ENCODE results near the gene MAPK8. TPM values are rescaled to one million over a fixed set of nuclear protein-coding genes. Genes with fewer than 3 reads are reported as not detected.

The MAPK8 gene
- total RNA-seq, 1 experiment from 2014 or later: 52.9 TPM

DNA sequence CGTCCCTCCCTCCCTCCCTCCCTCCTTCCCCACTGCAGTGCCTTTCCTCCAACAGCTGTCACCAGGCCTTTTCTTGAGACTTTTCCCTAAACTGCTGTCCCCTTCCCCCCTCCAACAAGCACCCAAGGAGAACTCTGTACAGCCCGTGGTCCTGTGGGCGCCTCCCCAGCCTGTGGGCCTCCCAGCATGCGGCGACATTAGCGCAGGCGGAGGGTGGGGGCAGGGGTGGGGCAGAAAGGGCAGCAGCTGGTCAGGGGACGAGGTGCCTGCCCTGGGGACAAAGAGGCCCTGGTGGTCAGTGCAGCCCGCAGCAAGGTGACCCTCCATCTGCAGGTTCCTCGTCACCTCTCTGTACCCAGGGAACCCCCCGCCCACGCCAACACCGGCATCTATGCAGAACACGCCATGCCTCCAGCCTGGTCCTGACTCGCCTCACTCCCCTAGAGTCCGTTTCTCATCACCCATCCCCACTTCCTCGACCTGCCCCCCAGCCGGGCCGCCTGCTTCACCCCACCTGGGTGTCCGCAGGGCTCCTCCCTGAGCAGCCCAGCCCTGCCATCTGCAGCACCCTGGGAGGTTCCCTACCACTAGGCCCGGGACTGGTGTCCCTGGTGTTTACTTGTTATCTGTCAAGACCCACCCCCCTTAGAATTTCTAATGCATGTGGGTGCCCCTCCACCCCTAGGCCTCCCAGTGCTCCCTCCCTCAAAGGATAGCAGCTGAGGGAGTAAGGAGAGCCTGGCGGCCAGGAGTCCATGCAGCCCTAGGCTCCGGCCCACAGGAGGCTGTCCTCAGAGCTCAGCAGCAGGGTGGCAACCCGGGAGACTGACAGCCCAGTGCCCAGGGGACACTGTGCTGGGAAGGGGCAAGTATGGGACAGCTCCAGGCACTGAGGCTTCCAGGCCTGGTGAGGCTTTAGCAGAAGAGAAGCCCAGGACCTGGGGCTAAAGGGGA lies 150.6 kb downstream of the MAPK8 start:
- no peak overlapping the region for H3K4me3 Mint-ChIP-seq
- POLR2A ChIA-PET: interaction anchor here (1.5 kb wide), 1 partner anchor 8 kb away, joined by 3 read pairs; no protein-coding TSS in a partner anchor
- H3K36me3 Mint-ChIP-seq: peaks cover 3% of the 10 kb centered on the region

DNA sequence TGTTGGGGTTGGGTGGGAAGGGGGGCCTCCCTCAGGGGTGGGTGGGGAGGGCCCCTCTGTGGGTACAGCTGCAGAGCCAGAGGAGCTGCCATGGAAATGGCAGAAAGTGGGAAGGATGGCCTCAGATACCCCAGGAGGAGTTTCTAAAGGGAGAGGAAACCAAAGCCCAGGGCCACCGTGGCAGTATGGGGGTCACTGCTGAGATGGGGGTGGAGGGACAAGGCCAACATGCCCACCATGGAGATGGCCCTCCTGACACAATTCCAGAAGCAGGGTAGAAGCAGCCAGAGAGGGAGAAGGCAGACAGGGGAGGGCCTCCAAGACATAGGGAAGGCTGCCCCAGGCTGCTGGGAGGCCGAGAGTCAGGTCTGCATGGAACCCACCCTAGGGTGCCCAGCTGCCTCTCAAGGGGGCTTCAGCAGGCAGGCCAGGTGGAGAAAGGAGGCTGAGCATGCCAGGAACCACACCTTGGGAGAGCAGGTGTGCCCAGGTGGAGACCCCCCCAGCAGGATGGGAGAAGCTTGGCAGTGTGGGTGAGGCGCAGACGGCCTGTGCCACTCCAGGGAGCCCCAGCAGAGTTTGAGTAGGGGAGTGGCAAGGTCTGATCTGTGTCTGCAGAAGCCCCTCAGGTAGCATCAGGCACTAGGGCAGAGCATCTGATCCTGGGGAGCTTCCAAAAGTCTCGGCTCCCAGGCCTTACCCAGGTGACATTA lies 151.6 kb downstream of the MAPK8 start:
- ChIA-PET CTCF (interaction anchor here (5.0 kb wide), 1 partner anchor 13 kb away, joined by 55 read pairs; no protein-coding TSS in a partner anchor), POLR2A (no interaction called here)
- no peak for TF ChIP-seq ZNF416 (CRISPR knock-in tag; IDR thresholded peaks at IDR 0.05)
- no peak for TF ChIP-seq NR2C2 (CRISPR knock-in tag; IDR thresholded peaks at IDR 0.05)
- no peak overlapping the region for H3K27ac Mint-ChIP-seq
- H3K9me3 Mint-ChIP-seq: peaks cover 5% of the 10 kb centered on the region; the same call in 1 of the 2 replicates
- peaks cover 3% of the 10 kb centered on the region for H3K36me3 Mint-ChIP-seq
- peaks cover 13% of the 10 kb centered on the region; the same call in 1 of the 2 replicates for H3K4me1 Mint-ChIP-seq
- ATAC-seq (no peak), DNase-seq (ENCODE audit: low spot score) (no peak)
- no peaks in the 10 kb centered on the region for H3K27me3 Mint-ChIP-seq (ENCODE audit: low read depth)
- no peak overlapping the region for H3K4me3 Mint-ChIP-seq

More for the DNA sequence above, 150.6 kb downstream of the MAPK8 start:
- DNase-seq (ENCODE audit: low spot score) (no peak), ATAC-seq (no peak)
- no peaks in the 10 kb centered on the region for H3K27me3 Mint-ChIP-seq (ENCODE audit: low read depth)
- no peak overlapping the region for H3K27ac Mint-ChIP-seq
- peaks cover 13% of the 10 kb centered on the region; the same call in 1 of the 2 replicates for H3K4me1 Mint-ChIP-seq
- peaks cover 5% of the 10 kb centered on the region; the same call in 1 of the 2 replicates for H3K9me3 Mint-ChIP-seq
- TF ChIP-seq, protein P1, sequence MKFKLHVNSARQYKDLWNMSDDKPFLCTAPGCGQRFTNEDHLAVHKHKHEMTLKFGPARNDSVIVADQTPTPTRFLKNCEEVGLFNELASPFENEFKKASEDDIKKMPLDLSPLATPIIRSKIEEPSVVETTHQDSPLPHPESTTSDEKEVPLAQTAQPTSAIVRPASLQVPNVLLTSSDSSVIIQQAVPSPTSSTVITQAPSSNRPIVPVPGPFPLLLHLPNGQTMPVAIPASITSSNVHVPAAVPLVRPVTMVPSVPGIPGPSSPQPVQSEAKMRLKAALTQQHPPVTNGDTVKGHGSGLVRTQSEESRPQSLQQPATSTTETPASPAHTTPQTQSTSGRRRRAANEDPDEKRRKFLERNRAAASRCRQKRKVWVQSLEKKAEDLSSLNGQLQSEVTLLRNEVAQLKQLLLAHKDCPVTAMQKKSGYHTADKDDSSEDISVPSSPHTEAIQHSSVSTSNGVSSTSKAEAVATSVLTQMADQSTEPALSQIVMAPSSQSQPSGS (CRISPR knock-in tag; IDR thresholded peaks at IDR 0.05; ENCODE audit: borderline replicate concordance, low read depth): no peak
- TF ChIP-seq MYBL2 (CRISPR knock-in tag; IDR thresholded peaks at IDR 0.05) (no peak), NR1H2 (CRISPR knock-in tag; IDR thresholded peaks at IDR 0.05) (no peak), GRHL2 (CRISPR knock-in tag; IDR thresholded peaks at IDR 0.05; ENCODE audit: insufficient replicate concordance, severe bottlenecking) (no peak), NFATC4 (CRISPR knock-in tag; IDR thresholded peaks at IDR 0.05) (no peak)
- CTCF ChIA-PET: interaction anchor here (1.6 to 5.0 kb wide), 3 partner anchors 12 to 199 kb away, joined by 5 to 55 read pairs (median 7); no protein-coding TSS in a partner anchor

DNA sequence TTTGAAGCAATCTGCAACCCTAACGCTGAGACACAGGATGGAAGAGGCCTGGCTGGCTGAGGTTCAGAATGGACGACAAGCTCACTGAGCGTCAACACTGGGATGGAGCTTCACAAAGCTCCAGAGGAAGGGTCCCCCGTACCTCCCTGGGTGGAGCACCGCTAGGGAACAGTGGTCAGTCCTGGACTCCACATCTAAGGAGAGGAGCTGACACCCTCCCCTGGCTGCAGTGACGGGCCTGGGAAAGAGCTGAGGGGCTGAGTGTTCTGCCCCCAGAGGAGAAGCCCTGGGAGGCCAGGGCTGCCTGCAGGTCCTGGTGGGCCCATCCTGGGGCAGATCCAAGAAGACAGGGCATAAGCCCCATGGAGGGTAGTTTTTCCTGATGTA lies 152.2 kb downstream of the MAPK8 start:
- H3K27me3 Mint-ChIP-seq (ENCODE audit: low read depth): no peaks in the 10 kb centered on the region
- TF ChIP-seq, protein P2, sequence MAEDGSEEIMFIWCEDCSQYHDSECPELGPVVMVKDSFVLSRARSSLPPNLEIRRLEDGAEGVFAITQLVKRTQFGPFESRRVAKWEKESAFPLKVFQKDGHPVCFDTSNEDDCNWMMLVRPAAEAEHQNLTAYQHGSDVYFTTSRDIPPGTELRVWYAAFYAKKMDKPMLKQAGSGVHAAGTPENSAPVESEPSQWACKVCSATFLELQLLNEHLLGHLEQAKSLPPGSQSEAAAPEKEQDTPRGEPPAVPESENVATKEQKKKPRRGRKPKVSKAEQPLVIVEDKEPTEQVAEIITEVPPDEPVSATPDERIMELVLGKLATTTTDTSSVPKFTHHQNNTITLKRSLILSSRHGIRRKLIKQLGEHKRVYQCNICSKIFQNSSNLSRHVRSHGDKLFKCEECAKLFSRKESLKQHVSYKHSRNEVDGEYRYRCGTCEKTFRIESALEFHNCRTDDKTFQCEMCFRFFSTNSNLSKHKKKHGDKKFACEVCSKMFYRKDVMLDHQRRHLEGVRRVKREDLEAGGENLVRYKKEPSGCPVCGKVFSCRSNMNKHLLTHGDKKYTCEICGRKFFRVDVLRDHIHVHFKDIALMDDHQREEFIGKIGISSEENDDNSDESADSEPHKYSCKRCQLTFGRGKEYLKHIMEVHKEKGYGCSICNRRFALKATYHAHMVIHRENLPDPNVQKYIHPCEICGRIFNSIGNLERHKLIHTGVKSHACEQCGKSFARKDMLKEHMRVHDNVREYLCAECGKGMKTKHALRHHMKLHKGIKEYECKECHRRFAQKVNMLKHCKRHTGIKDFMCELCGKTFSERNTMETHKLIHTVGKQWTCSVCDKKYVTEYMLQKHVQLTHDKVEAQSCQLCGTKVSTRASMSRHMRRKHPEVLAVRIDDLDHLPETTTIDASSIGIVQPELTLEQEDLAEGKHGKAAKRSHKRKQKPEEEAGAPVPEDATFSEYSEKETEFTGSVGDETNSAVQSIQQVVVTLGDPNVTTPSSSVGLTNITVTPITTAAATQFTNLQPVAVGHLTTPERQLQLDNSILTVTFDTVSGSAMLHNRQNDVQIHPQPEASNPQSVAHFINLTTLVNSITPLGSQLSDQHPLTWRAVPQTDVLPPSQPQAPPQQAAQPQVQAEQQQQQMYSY (CRISPR knock-in tag; IDR thresholded peaks at IDR 0.05): no peak
- TF ChIP-seq IRF2 (CRISPR knock-in tag; IDR thresholded peaks at IDR 0.05; ENCODE audit: borderline replicate concordance, low read depth) (no peak), RELA (CRISPR knock-in tag; IDR thresholded peaks at IDR 0.05; ENCODE audit: borderline replicate concordance) (no peak), GTF2I (CRISPR knock-in tag; conservative IDR thresholded peaks at IDR 0.05) (no peak), PRRX2 (CRISPR knock-in tag; IDR thresholded peaks at IDR 0.05) (no peak), NR1H2 (CRISPR knock-in tag; IDR thresholded peaks at IDR 0.05) (no peak), OVOL2 (CRISPR knock-in tag; IDR thresholded peaks at IDR 0.05; ENCODE audit: borderline replicate concordance) (no peak), TP53 (CRISPR knock-in tag; IDR thresholded peaks at IDR 0.05) (no peak), SP1 (CRISPR knock-in tag; conservative IDR thresholded peaks at IDR 0.05) (no peak), ZNF396 (CRISPR knock-in tag; IDR thresholded peaks at IDR 0.05; ENCODE audit: borderline replicate concordance) (no peak)
- TF ChIP-seq, protein P3, sequence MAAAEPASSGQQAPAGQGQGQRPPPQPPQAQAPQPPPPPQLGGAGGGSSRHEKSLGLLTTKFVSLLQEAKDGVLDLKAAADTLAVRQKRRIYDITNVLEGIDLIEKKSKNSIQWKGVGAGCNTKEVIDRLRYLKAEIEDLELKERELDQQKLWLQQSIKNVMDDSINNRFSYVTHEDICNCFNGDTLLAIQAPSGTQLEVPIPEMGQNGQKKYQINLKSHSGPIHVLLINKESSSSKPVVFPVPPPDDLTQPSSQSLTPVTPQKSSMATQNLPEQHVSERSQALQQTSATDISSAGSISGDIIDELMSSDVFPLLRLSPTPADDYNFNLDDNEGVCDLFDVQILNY (CRISPR knock-in tag; IDR thresholded peaks at IDR 0.05): no peak
- TF ChIP-seq, protein P4, sequence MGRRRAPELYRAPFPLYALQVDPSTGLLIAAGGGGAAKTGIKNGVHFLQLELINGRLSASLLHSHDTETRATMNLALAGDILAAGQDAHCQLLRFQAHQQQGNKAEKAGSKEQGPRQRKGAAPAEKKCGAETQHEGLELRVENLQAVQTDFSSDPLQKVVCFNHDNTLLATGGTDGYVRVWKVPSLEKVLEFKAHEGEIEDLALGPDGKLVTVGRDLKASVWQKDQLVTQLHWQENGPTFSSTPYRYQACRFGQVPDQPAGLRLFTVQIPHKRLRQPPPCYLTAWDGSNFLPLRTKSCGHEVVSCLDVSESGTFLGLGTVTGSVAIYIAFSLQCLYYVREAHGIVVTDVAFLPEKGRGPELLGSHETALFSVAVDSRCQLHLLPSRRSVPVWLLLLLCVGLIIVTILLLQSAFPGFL (CRISPR knock-in tag; IDR thresholded peaks at IDR 0.05; ENCODE audit: borderline replicate concordance): no peak
- TF ChIP-seq, protein P5, sequence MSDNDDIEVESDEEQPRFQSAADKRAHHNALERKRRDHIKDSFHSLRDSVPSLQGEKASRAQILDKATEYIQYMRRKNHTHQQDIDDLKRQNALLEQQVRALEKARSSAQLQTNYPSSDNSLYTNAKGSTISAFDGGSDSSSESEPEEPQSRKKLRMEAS (CRISPR knock-in tag; IDR thresholded peaks at IDR 0.05): no peak
- TF ChIP-seq, protein P6, sequence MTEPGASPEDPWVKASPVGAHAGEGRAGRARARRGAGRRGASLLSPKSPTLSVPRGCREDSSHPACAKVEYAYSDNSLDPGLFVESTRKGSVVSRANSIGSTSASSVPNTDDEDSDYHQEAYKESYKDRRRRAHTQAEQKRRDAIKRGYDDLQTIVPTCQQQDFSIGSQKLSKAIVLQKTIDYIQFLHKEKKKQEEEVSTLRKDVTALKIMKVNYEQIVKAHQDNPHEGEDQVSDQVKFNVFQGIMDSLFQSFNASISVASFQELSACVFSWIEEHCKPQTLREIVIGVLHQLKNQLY (CRISPR knock-in tag; IDR thresholded peaks at IDR 0.05): no peak
- H3K36me3 Mint-ChIP-seq: peaks cover 3% of the 10 kb centered on the region
- H3K27ac Mint-ChIP-seq: no peak overlapping the region
- peaks cover 5% of the 10 kb centered on the region; the same call in 1 of the 2 replicates for H3K9me3 Mint-ChIP-seq
- DNase-seq (ENCODE audit: low spot score): no peak
- ATAC-seq: no peak
- ChIA-PET POLR2A (no interaction called here), CTCF (interaction anchor here (1.0 to 5.0 kb wide), 3 partner anchors 12 to 43 kb away, joined by 4 to 55 read pairs (median 24); no protein-coding TSS in a partner anchor)
- no peak overlapping the region for H3K4me3 Mint-ChIP-seq
- peaks cover 15% of the 10 kb centered on the region; the same call in 1 of the 2 replicates for H3K4me1 Mint-ChIP-seq
